ENCODE data around the gene FRMD4A. TPM values are rescaled to one million over a fixed set of nuclear protein-coding genes. Genes with fewer than 3 reads are reported as not detected.
"Not testable (repeated sequence)": the region's sequence is repeated elsewhere in the genome, so short reads cannot be mapped to it uniquely, and the experiment has no call there.

FRMD4A gene
- total RNA-seq, 1 donor from 2014 or later = 0.32 TPM

DNA sequence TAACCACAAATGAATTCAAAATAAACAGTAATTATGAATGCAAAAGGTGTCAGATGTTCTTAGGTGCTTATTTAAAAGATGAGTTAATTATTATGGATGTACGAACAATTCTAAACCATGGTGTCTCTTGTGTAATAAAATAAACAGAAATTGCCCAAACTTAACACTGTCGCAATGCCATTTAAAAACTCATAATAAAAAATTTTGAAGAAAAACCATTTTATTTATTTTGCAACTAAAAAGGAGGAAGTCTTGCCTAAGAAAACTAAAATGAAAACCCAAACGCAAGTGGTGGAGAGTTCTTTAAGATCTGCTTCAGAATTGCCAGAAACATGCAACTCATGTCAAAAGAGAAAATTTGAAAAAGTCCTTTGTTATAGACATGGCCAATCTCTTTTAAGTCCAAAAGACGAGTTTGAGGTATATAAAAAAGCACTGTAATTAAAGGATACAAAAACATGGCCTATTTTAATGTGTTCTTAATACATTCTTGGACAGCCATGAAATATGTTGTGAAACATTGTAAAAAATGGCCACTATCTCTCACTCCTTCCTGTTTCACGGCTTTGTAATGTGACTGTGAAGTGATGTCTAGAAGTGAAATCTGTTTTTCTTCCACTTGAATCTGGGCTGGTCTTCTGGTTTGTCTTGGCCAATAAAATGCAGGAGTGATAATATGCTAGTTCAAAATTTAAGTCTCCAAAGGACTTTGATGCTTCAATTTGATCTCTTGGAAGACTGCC, 421.0 kb downstream of the FRMD4A start:
- Mint-ChIP-seq H3K27me3 (ENCODE audit: low read depth) (peaks cover 5% of the 10 kb centered on the region), H3K27ac (no peak overlapping the region), H3K4me1 (ENCODE audit: low read depth) (no peaks in the 10 kb centered on the region), H3K4me3 (ENCODE audit: low read depth) (no peak overlapping the region), H3K9me3 (no peaks in the 10 kb centered on the region), H3K36me3 (ENCODE audit: low read depth) (no peaks in the 10 kb centered on the region)
- intact Hi-C loops (cut with micrococcal nuclease) = no loop called here
- no peak for DNase-seq (ENCODE audit: low spot score)

DNA sequence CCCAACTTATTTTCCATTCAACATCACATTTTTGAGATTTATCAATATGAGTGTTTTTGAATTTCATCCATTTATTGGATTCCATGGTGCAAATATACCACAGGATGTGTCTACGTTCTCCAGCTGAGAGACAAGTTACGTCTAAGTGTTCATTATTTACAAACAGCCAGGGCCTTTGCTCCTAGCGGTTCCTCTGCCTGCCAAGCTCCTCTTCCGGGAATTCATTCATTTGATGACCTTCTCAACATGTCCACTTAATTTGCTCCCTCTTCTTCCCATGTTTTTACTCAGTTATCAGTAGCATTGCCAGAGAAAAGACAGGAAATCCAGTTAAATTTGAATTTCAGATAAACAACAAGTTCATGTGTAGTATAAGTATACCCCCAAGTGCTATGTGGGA, 422.2 kb downstream of the FRMD4A start:
- H3K36me3 Mint-ChIP-seq (ENCODE audit: low read depth) = no peaks in the 10 kb centered on the region
- H3K9me3 Mint-ChIP-seq = no peaks in the 10 kb centered on the region
- DNase-seq (ENCODE audit: low spot score) = no peak
- no peak overlapping the region for H3K27ac Mint-ChIP-seq
- H3K4me1 Mint-ChIP-seq (ENCODE audit: low read depth) = no peaks in the 10 kb centered on the region
- no peak overlapping the region for H3K4me3 Mint-ChIP-seq (ENCODE audit: low read depth)
- peaks cover 7% of the 10 kb centered on the region for H3K27me3 Mint-ChIP-seq (ENCODE audit: low read depth)
- intact Hi-C loops (cut with micrococcal nuclease) = no loop called here

DNA sequence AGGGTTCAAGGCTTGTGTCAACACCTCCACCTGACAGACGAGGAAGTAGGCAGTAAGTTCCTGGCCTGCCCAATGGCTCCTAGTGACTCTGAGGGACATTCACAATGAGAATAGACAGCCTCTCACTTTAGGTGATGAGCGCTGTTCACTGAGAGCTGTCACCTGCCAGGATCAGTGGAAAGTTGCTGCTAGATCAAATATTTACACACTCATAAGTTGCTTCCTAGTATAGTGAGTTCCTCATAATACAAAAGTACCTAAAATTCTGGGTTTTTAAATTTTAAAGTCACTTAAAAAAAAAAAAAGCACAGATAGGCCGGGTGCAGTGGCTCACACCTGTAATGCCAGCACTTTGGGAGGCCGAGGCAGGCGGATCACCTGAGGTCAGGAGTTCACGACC, 423.2 kb downstream of the FRMD4A start:
- Mint-ChIP-seq H3K27me3 (ENCODE audit: low read depth) (peaks cover 7% of the 10 kb centered on the region), H3K27ac (no peak overlapping the region), H3K9me3 (no peaks in the 10 kb centered on the region), H3K4me3 (ENCODE audit: low read depth) (no peak overlapping the region), H3K36me3 (ENCODE audit: low read depth) (no peaks in the 10 kb centered on the region), H3K4me1 (ENCODE audit: low read depth) (no peaks in the 10 kb centered on the region)
- DNase-seq (ENCODE audit: low spot score) = no peak
- intact Hi-C loops (cut with micrococcal nuclease) = no loop called here

DNA sequence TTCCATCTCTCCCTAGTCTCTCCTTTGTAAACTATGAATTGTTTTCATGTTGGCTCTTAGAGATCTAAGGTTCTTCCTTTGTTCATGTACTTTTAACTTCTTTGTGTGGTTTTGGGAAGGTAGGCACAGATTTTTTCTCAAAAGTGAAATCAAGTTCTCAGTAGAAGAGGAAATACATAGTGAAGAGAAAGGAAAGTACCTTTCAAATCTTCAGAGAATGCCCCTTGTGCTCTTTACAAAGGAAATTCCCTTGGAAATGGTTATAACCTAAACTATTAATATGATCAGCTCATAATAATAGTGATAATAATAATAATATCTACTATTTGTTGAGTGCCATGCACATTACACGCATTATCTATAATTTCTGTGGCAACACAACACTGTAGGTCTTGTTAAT, 425.4 kb downstream of the FRMD4A start:
- peaks cover 5% of the 10 kb centered on the region for H3K27me3 Mint-ChIP-seq (ENCODE audit: low read depth)
- intact Hi-C loops (cut with micrococcal nuclease) = no loop called here
- no peak overlapping the region for H3K4me3 Mint-ChIP-seq (ENCODE audit: low read depth)
- H3K36me3 Mint-ChIP-seq (ENCODE audit: low read depth) = no peaks in the 10 kb centered on the region
- H3K9me3 Mint-ChIP-seq = no peaks in the 10 kb centered on the region
- no peak for DNase-seq (ENCODE audit: low spot score)
- H3K4me1 Mint-ChIP-seq (ENCODE audit: low read depth) = no peaks in the 10 kb centered on the region
- no peak overlapping the region for H3K27ac Mint-ChIP-seq

DNA sequence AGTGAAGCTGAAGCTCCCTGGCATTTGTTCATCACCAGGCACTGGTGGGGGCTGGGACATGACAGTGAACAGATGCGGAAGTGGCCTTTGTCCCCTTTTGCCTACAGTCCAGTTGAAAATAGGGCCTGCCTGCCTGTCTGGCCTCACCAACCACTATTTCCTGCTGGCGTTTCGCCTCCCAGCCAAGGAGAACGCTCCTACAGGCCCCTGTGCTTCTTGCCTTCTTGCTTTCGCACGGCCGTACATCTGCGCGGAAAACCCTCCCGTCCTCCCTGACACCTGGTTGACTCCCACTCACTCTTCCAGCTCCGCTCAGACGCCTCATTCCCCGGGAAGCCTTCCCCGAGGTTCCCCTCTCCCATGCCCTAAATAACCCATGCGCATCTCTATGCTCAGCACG, 426.7 kb downstream of the FRMD4A start:
- intact Hi-C loops (cut with micrococcal nuclease) = no loop called here
- Mint-ChIP-seq H3K4me3 (ENCODE audit: low read depth) (no peak overlapping the region), H3K27me3 (ENCODE audit: low read depth) (peaks cover 5% of the 10 kb centered on the region), H3K36me3 (ENCODE audit: low read depth) (no peaks in the 10 kb centered on the region), H3K4me1 (ENCODE audit: low read depth) (no peaks in the 10 kb centered on the region), H3K9me3 (no peaks in the 10 kb centered on the region), H3K27ac (no peak overlapping the region)
- no peak for DNase-seq (ENCODE audit: low spot score)

DNA sequence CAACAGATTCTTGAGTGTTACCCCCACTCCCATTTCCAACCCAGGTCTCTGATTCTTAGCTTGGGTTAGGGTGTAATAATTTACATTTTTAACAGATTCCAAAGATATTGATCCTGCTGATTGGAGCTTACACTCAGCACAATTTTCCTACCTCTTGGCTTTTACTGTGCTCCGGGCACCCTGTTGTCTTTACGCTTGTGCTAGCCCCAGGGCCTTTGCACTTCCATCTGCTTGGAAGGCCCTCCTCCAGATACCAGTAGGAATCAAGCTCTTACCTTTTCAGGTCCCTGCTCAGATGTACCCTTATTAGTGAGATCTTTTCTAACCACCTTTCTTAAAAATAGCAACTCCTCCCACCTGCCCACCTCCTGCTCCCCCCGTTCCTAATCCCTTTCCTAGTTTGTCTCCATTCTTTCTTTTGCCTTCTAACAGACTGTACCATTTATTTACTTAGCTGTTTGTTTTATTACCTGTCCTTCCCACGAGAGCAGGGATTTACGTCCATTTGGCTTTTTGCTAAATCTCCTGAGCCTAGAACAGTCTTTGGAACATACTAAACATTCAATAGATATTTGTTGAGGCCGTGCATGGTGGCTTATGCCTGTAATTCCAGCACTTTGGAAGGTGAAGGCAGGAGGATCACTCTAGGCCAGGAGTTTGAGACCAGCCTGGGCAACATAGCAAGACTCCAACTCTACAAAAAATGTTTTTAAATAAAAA, 427.7 kb downstream of the FRMD4A start:
- DNase-seq (ENCODE audit: low spot score) = no peak
- H3K4me1 Mint-ChIP-seq (ENCODE audit: low read depth) = no peaks in the 10 kb centered on the region
- H3K36me3 Mint-ChIP-seq (ENCODE audit: low read depth) = no peaks in the 10 kb centered on the region
- H3K27me3 Mint-ChIP-seq (ENCODE audit: low read depth) = peaks cover 2% of the 10 kb centered on the region
- H3K9me3 Mint-ChIP-seq = no peaks in the 10 kb centered on the region
- intact Hi-C loops (cut with micrococcal nuclease) = no loop called here
- H3K27ac Mint-ChIP-seq = no peak overlapping the region
- no peak overlapping the region for H3K4me3 Mint-ChIP-seq (ENCODE audit: low read depth)

DNA sequence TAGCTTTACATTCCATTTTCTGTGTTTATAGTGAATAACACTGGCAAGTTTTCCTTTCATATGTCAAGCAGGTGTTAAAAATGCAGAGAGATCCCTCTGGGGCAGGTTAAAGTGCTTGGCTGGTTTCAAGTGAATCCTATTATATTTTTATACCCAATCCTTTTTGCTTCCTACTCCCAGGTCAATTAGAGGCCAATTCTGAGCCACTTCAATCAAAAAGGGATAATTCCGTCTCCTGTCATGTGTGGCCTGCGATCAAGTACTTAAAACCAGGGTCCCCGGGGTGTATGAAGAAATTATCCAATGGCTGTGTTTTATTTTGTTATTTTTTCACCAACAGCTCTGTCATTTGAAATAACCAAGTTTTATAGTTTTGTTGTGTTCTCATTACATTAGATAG, 430.8 kb downstream of the FRMD4A start:
- Mint-ChIP-seq H3K27me3 (ENCODE audit: low read depth) (peaks cover 6% of the 10 kb centered on the region), H3K27ac (no peak overlapping the region), H3K4me1 (ENCODE audit: low read depth) (no peaks in the 10 kb centered on the region), H3K9me3 (no peaks in the 10 kb centered on the region), H3K4me3 (ENCODE audit: low read depth) (no peak overlapping the region), H3K36me3 (ENCODE audit: low read depth) (no peaks in the 10 kb centered on the region)
- intact Hi-C loops (cut with micrococcal nuclease) = no loop called here
- no peak for DNase-seq (ENCODE audit: low spot score)

DNA sequence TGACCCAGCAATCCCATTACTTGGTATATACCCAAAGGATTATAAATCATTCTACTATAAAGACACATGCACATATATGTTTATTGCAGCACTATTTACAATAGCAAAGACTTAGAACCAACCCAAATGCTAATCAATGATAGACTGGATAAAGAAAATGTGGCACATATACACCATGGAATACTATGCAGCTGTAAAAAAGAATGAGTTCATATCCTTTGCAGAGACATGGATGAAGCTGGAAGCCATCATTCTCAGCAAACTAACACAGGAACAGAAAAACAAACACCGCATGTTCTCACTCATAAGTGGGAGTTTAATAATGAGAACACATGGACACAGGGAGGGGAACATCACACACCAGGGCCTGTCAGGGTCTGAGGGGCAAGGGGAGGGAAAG, 434.6 kb downstream of the FRMD4A start:
- H3K27me3 Mint-ChIP-seq (ENCODE audit: low read depth) = peaks cover 32% of the 10 kb centered on the region
- H3K36me3 Mint-ChIP-seq (ENCODE audit: low read depth); H3K27ac Mint-ChIP-seq; DNase-seq (ENCODE audit: low spot score); intact Hi-C loops (cut with micrococcal nuclease); H3K4me1 Mint-ChIP-seq (ENCODE audit: low read depth); H3K4me3 Mint-ChIP-seq (ENCODE audit: low read depth); H3K9me3 Mint-ChIP-seq: not testable (repeated sequence)

DNA sequence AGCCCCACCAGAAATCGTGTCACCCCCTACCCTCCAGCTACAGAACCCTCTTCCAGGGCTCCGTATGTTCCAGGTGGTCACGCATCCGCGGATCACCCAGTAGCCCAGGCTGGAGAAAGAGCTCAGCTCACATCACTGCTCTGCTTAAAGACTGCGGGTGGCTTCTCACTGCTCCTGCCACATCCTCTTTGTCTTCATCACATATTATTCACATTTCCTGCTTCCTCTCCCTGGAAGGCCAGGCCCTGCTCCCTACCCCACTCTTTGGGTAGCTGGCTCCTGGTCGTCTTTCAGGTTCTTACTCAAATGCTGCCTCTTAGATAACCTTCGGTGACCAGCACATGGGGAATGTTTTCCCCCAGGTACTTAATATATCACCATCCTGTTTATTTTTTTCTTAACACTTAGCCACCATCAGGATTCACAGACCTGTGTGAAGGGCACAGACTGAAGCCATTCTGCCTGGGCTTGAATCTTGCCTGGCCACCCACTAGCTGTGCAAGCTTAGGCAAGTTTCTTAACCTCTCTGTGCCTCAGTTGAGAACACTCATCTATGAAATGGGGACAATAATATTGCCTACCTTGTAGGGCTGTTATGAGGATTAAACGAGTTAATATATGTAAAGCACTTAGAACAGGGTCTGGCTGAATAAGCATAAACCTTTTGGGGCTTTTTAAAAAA, 436.2 kb downstream of the FRMD4A start:
- no peak for DNase-seq (ENCODE audit: low spot score)
- no peak overlapping the region for H3K27ac Mint-ChIP-seq
- H3K4me1 Mint-ChIP-seq (ENCODE audit: low read depth) = peaks cover 2% of the 10 kb centered on the region
- intact Hi-C loops (cut with micrococcal nuclease) = no loop called here
- no peaks in the 10 kb centered on the region for H3K9me3 Mint-ChIP-seq
- H3K27me3 Mint-ChIP-seq (ENCODE audit: low read depth) = peaks cover 48% of the 10 kb centered on the region
- H3K36me3 Mint-ChIP-seq (ENCODE audit: low read depth) = no peaks in the 10 kb centered on the region
- no peak overlapping the region for H3K4me3 Mint-ChIP-seq (ENCODE audit: low read depth)

DNA sequence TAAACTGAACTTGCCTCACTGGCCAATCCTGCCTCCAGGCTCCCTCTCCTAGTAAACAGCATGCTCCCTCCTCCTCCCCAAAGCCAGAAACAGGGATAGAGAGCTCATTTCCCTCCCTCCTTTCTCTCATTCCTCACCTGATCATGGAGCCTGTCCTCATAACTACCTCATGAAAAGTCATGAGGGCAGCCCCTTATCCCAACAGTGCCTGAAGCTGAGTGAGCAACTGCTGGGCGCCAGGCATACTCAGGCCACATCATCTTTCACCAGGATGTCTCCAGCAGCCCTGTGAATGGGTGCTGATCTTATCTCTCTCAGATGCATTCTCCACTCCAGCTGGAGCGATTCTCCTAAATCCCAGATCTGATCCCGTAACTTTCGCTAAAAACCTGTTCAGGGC, 436.8 kb downstream of the FRMD4A start:
- Mint-ChIP-seq H3K36me3 (ENCODE audit: low read depth) (no peaks in the 10 kb centered on the region), H3K9me3 (no peaks in the 10 kb centered on the region), H3K27ac (no peak overlapping the region), H3K4me1 (ENCODE audit: low read depth) (peaks cover 2% of the 10 kb centered on the region), H3K27me3 (ENCODE audit: low read depth) (peaks cover 54% of the 10 kb centered on the region), H3K4me3 (ENCODE audit: low read depth) (no peak overlapping the region)
- intact Hi-C loops (cut with micrococcal nuclease) = no loop called here
- no peak for DNase-seq (ENCODE audit: low spot score)

DNA sequence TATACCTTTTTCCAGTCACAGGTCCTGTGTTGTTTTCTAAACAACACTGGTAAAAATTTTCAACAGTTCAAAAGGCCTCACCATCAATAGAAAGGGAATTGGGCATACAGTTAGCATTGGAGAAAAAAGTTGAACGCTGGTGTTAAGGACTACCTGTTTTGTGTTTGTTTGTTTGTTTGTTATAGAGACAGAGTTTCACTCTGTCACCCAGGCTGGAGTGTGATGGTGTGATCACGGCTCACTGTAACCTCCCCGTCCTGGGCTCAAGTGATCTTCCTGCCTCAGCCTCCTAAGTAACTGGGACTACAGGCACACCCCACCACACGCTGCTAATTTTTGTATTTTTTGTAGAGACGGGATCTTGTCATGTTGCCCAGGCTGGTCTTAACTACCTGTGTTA, 437.9 kb downstream of the FRMD4A start:
- Mint-ChIP-seq H3K9me3 (no peaks in the 10 kb centered on the region), H3K4me3 (ENCODE audit: low read depth) (no peak overlapping the region), H3K4me1 (ENCODE audit: low read depth) (peaks cover 2% of the 10 kb centered on the region), H3K27ac (no peak overlapping the region), H3K36me3 (ENCODE audit: low read depth) (no peaks in the 10 kb centered on the region), H3K27me3 (ENCODE audit: low read depth) (peaks cover 62% of the 10 kb centered on the region)
- intact Hi-C loops (cut with micrococcal nuclease) = no loop called here
- no peak for DNase-seq (ENCODE audit: low spot score)

DNA sequence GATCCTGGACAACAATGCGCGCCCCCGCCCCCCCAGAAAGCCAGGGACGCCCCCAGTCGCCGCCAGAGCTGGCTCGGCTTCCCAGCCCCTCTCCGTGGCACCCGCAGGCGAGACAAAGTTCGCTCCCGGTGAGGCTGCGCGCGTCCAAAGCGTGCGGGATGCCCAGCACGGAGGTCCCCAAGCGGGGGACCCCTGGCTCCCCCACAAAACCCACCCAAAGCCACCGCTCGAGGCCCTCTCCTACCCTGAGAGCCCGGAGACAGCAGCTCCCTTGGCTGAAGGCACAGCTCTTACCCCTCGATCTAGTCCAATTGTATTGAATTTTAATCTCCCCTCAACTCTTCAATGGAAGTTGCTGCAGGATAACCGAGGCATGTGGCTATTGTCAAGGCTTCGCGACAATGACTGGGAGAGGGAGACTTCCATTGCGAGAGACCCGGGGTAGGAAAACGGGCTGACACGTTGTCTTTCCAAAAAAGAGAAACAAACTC, 438.7 kb downstream of the FRMD4A start:
- H3K9me3 Mint-ChIP-seq = no peaks in the 10 kb centered on the region
- H3K4me1 Mint-ChIP-seq (ENCODE audit: low read depth) = peaks cover 2% of the 10 kb centered on the region
- no peak overlapping the region for H3K27ac Mint-ChIP-seq
- no peak for DNase-seq (ENCODE audit: low spot score)
- intact Hi-C loops (cut with micrococcal nuclease) = no loop called here
- peak overlapping the region; percentile 26 for H3K4me3 Mint-ChIP-seq (ENCODE audit: low read depth)
- H3K27me3 Mint-ChIP-seq (ENCODE audit: low read depth) = peaks cover 66% of the 10 kb centered on the region
- no peaks in the 10 kb centered on the region for H3K36me3 Mint-ChIP-seq (ENCODE audit: low read depth)
